ENCODE measurements around the gene ALPL.
A peak's percentile ranks its signal among the peaks of the same experiment; 100 is the strongest.

DNA sequence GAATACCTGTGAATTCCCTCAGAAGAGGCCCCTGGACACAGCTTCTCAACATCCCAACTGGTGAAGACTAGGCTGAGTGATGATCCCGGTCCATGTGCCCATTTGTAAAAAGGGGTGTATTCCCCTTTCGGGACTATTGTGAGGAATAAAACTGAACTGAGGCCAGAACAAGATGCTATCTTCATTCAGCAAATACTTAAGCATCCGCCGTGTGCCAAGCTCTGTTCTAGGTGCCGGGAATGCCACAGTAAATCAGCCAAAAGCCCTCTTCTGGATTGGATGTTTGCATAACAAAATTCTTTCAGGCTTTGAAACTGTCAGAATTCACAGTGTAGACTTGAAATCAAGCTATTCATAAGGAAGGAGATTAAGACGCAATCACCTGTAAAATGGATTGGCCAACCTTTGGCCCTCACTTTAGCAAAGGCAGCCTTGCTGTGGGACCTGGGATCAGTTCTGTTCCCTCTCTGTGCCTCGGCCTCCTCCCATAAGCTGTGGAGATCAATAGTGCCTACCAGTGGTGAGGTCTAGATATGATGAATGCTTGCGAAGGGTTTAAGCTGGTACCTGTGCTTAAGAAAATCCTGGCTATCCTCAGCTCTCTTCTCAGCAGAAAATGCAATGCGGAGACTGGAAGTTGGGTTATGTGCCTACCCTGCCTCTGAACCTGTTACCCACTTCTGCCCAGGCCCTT is 1.8 kb downstream of the ALPL start:
- TF ChIP-seq, protein P1, sequence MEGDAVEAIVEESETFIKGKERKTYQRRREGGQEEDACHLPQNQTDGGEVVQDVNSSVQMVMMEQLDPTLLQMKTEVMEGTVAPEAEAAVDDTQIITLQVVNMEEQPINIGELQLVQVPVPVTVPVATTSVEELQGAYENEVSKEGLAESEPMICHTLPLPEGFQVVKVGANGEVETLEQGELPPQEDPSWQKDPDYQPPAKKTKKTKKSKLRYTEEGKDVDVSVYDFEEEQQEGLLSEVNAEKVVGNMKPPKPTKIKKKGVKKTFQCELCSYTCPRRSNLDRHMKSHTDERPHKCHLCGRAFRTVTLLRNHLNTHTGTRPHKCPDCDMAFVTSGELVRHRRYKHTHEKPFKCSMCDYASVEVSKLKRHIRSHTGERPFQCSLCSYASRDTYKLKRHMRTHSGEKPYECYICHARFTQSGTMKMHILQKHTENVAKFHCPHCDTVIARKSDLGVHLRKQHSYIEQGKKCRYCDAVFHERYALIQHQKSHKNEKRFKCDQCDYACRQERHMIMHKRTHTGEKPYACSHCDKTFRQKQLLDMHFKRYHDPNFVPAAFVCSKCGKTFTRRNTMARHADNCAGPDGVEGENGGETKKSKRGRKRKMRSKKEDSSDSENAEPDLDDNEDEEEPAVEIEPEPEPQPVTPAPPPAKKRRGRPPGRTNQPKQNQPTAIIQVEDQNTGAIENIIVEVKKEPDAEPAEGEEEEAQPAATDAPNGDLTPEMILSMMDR (tag by site-specific recombination; IDR thresholded peaks at IDR 0.05), result 0 out of 2 replicates have a peak, but pooled peaks have one; percentile 11
- TF ChIP-seq, protein P2, sequence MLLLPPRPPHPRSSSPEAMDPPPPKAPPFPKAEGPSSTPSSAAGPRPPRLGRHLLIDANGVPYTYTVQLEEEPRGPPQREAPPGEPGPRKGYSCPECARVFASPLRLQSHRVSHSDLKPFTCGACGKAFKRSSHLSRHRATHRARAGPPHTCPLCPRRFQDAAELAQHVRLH (tag by site-specific recombination; IDR thresholded peaks at IDR 0.05), result no peak
- TF ChIP-seq, protein P3, sequence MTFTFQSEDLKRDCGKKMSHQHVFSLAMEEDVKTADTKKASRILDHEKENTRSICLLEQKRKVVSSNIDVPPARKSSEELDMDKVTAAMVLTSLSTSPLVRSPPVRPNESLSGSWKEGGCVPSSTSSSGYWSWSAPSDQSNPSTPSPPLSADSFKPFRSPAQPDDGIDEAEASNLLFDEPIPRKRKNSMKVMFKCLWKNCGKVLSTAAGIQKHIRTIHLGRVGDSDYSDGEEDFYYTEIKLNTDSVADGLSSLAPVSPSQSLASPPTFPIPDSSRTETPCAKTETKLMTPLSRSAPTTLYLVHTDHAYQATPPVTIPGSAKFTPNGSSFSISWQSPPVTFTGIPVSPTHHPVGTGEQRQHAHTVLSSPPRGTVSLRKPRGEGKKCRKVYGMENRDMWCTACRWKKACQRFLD (tag by site-specific recombination; IDR thresholded peaks at IDR 0.05), result no peak
- no peak for TF ChIP-seq KLF9 (tag by site-specific recombination; IDR thresholded peaks at IDR 0.05; ENCODE audit: low read depth)
- TF ChIP-seq, protein P4, sequence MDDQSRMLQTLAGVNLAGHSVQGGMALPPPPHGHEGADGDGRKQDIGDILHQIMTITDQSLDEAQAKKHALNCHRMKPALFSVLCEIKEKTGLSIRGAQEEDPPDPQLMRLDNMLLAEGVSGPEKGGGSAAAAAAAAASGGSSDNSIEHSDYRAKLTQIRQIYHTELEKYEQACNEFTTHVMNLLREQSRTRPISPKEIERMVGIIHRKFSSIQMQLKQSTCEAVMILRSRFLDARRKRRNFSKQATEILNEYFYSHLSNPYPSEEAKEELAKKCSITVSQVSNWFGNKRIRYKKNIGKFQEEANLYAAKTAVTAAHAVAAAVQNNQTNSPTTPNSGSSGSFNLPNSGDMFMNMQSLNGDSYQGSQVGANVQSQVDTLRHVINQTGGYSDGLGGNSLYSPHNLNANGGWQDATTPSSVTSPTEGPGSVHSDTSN (CRISPR knock-in tag; IDR thresholded peaks at IDR 0.05), result no peak
- no peak for TF ChIP-seq ZNF394 (tag by site-specific recombination; IDR thresholded peaks at IDR 0.05; ENCODE audit: borderline replicate concordance)
- no peak for TF ChIP-seq ZNF521 (tag by site-specific recombination; IDR thresholded peaks at IDR 0.05)
- TF ChIP-seq IKZF3 (tag by site-specific recombination; IDR thresholded peaks at IDR 0.05), result no peak
- no peak for TF ChIP-seq MZF1 (tag by site-specific recombination; IDR thresholded peaks at IDR 0.05; ENCODE audit: borderline replicate concordance)
- TF ChIP-seq, protein P5, sequence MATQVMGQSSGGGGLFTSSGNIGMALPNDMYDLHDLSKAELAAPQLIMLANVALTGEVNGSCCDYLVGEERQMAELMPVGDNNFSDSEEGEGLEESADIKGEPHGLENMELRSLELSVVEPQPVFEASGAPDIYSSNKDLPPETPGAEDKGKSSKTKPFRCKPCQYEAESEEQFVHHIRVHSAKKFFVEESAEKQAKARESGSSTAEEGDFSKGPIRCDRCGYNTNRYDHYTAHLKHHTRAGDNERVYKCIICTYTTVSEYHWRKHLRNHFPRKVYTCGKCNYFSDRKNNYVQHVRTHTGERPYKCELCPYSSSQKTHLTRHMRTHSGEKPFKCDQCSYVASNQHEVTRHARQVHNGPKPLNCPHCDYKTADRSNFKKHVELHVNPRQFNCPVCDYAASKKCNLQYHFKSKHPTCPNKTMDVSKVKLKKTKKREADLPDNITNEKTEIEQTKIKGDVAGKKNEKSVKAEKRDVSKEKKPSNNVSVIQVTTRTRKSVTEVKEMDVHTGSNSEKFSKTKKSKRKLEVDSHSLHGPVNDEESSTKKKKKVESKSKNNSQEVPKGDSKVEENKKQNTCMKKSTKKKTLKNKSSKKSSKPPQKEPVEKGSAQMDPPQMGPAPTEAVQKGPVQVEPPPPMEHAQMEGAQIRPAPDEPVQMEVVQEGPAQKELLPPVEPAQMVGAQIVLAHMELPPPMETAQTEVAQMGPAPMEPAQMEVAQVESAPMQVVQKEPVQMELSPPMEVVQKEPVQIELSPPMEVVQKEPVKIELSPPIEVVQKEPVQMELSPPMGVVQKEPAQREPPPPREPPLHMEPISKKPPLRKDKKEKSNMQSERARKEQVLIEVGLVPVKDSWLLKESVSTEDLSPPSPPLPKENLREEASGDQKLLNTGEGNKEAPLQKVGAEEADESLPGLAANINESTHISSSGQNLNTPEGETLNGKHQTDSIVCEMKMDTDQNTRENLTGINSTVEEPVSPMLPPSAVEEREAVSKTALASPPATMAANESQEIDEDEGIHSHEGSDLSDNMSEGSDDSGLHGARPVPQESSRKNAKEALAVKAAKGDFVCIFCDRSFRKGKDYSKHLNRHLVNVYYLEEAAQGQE (tag by site-specific recombination; IDR thresholded peaks at IDR 0.05), result no peak
